Astrocyte of the spinal cord (primary cell): ENCODE data around the gene SH2D4B.

ENCODE experiments used
- DNase-seq: peaks from one replicate; pipeline ENCODE4 v3.0.0; 2011; ENCODE audit warnings: low read depth, low spot score
- H3K4me3 ChIP-seq: 2 replicates; pipeline ENCODE4 v1.5.1; 2011; ENCODE audit warnings: low read depth, mild to moderate bottlenecking, low read length, moderate library complexity
- CTCF ChIP-seq: IDR thresholded peaks from 2 replicates; pipeline ENCODE4 v1.5.1; 2012; ENCODE audit warnings: low read depth, mild to moderate bottlenecking, low read length, inconsistent platforms
- in situ Hi-C: cut with HindIII; loops from 2 replicates; pipeline ENCODE4 v1.10.0; 2017; ENCODE audit warnings: low sequenced_read_pairs

The SH2D4B gene

GRCh38 chr10:80622153-80622552 is 84.5 kb downstream of the SH2D4B start:
- no peak overlapping the region for H3K4me3 ChIP-seq
- TF ChIP-seq CTCF, result no peak
- DNase-seq, result no peak
- in situ Hi-C loops, result no loop called here

GRCh38 chr10:80630324-80630723 is 92.6 kb downstream of the SH2D4B start:
- no peak for DNase-seq
- TF ChIP-seq CTCF, result no peak
- H3K4me3 ChIP-seq, result no peak overlapping the region
- in situ Hi-C loops, result no loop called here

- TF ChIP-seq CTCF, result no peak
- in situ Hi-C loops, result no loop called here
- no peak overlapping the region for H3K4me3 ChIP-seq
- no peak for DNase-seq
These were observed 95.0 kb downstream of the SH2D4B start for GRCh38 chr10:80632742-80633141.

- no peak overlapping the region for H3K4me3 ChIP-seq
- TF ChIP-seq CTCF, result no peak
- in situ Hi-C loops, result no loop called here
- no peak for DNase-seq
These were observed 95.7 kb downstream of the SH2D4B start for GRCh38 chr10:80633383-80633860.

- H3K4me3 ChIP-seq, result no peak overlapping the region
- no peak for TF ChIP-seq CTCF
- no peak for DNase-seq
- in situ Hi-C loops, result no loop called here
These were observed 96.2 kb downstream of the SH2D4B start for GRCh38 chr10:80633910-80634309.

GRCh38 chr10:80642661-80643060 is 105.0 kb downstream of the SH2D4B start:
- in situ Hi-C loops, result no loop called here
- DNase-seq, result no peak
- H3K4me3 ChIP-seq, result no peak overlapping the region
- no peak for TF ChIP-seq CTCF

GRCh38 chr10:80646366-80646765 is 108.7 kb downstream of the SH2D4B start:
- no peak for TF ChIP-seq CTCF
- DNase-seq, result no peak
- no peak overlapping the region for H3K4me3 ChIP-seq
- in situ Hi-C loops, result no loop called here
